AG04450 (cell line): ENCODE results near the gene OSTF1. TPM values are rescaled to one million over a fixed set of nuclear protein-coding genes. Genes with fewer than 3 reads are reported as not detected.

Experiments
- CTCF ChIA-PET: fragments of 300-600, 350-600 bp; formaldehyde crosslinking; extraction: SDS; loops from one replicate; lab custom pipeline; 2022; ENCODE audit warnings: antibody characterized with exemption, inconsistent platforms; lab: Charles Lee
- POLR2A ChIA-PET: fragments of 350-600 bp; formaldehyde crosslinking; extraction: SDS; loops from one replicate; lab custom pipeline; 2021; ENCODE audit warnings: antibody characterized with exemption, inconsistent platforms; lab: Yijun Ruan, JAX
- DNase-seq: peaks from one replicate; pipeline ENCODE4 v3.0.0-alpha.2; 2011; ENCODE audit warnings: low read depth, low spot score
- H3K27ac ChIP-seq: one replicate; pipeline ENCODE4 v1.5.1; 2012; ENCODE audit warnings: low read depth, low read length, control low read depth
- H3K27me3 ChIP-seq: one replicate; pipeline ENCODE4 v1.6.0; 2012; ENCODE audit warnings: low read length; ENCODE audit not compliant: control insufficient read depth, insufficient read depth
- H3K4me3 ChIP-seq: 2 replicates; pipeline ENCODE4 v1.5.1; 2011; ENCODE audit warnings: mild to moderate bottlenecking, low read depth, low read length, control low read depth
- H3K9me3 ChIP-seq: 2 replicates; pipeline ENCODE4 v1.5.1; 2012; ENCODE audit warnings: low read length; ENCODE audit not compliant: control insufficient read depth, insufficient read depth
- polyA plus RNA-seq: library from polyadenylated mRNA; depleted of rRNA; stranded (reverse); fragments of >200 nt; gene quantifications from 2 replicates; pipeline ENCODE4 v1.2.3, GENCODE V29; 2011
- TF ChIP-seq, protein P1 (sequence below): IDR thresholded peaks from 2 replicates; pipeline ENCODE4 v1.5.1; 2011; ENCODE audit warnings: low read depth, low read length, control low read depth, inconsistent platforms

OSTF1 gene
- polyA plus RNA-seq, 1 experiment, result 22.7 TPM

DNA sequence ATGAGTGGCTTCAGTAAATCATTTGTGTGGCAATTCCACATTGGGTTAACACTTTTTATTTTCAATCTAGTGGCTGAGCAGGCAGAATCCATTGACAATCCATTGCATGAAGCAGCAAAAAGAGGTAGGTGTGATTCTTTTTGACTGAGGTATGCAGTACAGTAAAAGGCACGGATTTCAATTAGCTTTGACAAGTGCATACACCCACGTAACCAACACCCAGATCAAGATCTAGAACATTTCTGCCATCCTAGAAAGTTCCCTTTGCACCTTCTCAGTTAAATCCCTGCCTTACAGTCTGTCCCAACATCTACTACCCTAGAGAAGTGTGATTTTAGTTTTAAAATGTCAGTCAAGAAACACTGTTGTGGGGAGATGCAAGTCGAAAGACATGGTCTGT lies 43.4 kb downstream of the OSTF1 start:
- Histone ChIP-seq H3K27me3 (no peaks in the 10 kb centered on the region), H3K9me3 (no peaks in the 10 kb centered on the region), H3K4me3 (no peak overlapping the region), H3K27ac (no peak overlapping the region)
- DNase-seq, result no peak
- CTCF ChIA-PET, result interaction anchor here (1.3 kb wide), 1 partner anchor 179 kb away, joined by 5 read pairs; the partner anchor contains the start of gene C9orf40
- POLR2A ChIA-PET, result no interaction called here
- TF ChIP-seq, protein P1, sequence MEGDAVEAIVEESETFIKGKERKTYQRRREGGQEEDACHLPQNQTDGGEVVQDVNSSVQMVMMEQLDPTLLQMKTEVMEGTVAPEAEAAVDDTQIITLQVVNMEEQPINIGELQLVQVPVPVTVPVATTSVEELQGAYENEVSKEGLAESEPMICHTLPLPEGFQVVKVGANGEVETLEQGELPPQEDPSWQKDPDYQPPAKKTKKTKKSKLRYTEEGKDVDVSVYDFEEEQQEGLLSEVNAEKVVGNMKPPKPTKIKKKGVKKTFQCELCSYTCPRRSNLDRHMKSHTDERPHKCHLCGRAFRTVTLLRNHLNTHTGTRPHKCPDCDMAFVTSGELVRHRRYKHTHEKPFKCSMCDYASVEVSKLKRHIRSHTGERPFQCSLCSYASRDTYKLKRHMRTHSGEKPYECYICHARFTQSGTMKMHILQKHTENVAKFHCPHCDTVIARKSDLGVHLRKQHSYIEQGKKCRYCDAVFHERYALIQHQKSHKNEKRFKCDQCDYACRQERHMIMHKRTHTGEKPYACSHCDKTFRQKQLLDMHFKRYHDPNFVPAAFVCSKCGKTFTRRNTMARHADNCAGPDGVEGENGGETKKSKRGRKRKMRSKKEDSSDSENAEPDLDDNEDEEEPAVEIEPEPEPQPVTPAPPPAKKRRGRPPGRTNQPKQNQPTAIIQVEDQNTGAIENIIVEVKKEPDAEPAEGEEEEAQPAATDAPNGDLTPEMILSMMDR, result no peak

- CTCF ChIA-PET, result interaction anchor here (1.3 kb wide), 1 partner anchor 180 kb away, joined by 5 read pairs; the partner anchor contains the start of gene C9orf40
These were observed 43.9 kb downstream of the OSTF1 start for GRCh38 chr9:75132244-75132643.

DNA sequence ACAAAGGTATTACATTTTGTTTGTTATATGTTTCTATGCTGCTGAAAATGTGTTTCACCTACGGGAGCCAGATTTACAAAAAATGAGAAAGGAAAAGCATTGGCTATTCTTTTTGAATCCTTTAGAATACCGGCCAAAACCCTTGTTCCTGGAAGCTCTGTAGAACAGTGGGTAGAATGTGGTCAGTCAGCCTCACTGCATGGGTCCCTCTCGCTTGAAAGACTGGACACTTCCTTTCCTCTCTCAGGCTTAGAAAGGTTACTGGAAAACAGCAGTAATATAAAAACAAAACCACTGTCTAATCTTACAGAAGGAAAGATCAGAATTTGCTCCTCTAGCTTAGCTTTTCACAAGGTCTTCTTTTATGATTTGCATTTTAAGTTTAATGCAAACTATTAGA lies 45.1 kb downstream of the OSTF1 start:
- no peak overlapping the region for H3K4me3 ChIP-seq
- DNase-seq, result no peak
- H3K9me3 ChIP-seq, result no peaks in the 10 kb centered on the region
- TF ChIP-seq, protein P1, result no peak
- H3K27ac ChIP-seq, result no peak overlapping the region
- CTCF ChIA-PET, result interaction anchor here (0.8 kb wide), 1 partner anchor 15 kb away, joined by 3 read pairs; no protein-coding TSS in a partner anchor
- POLR2A ChIA-PET, result no interaction called here
- no peaks in the 10 kb centered on the region for H3K27me3 ChIP-seq

More at GRCh38 chr9:75132244-75132643, 43.9 kb downstream of the OSTF1 start:
- H3K27ac ChIP-seq, result no peak overlapping the region
- no peak overlapping the region for H3K4me3 ChIP-seq
- H3K27me3 ChIP-seq, result no peaks in the 10 kb centered on the region
- TF ChIP-seq, protein P1, result no peak
- no peak for DNase-seq
- POLR2A ChIA-PET, result no interaction called here
- H3K9me3 ChIP-seq, result no peaks in the 10 kb centered on the region

GRCh38 chr9:75134495-75134894 lies 46.2 kb downstream of the OSTF1 start:
- ChIA-PET POLR2A (no interaction called here), CTCF (no interaction called here)
- Histone ChIP-seq H3K9me3 (no peaks in the 10 kb centered on the region), H3K27me3 (no peaks in the 10 kb centered on the region), H3K4me3 (no peak overlapping the region), H3K27ac (no peak overlapping the region)
- TF ChIP-seq, protein P1, result no peak
- DNase-seq, result no peak

- POLR2A ChIA-PET, result no interaction called here
- Histone ChIP-seq H3K27ac (no peak overlapping the region), H3K4me3 (no peak overlapping the region), H3K9me3 (no peaks in the 10 kb centered on the region), H3K27me3 (no peaks in the 10 kb centered on the region)
- TF ChIP-seq, protein P1, result no peak
- CTCF ChIA-PET, result no interaction called here
- DNase-seq, result no peak
These were observed 50.1 kb downstream of the OSTF1 start for GRCh38 chr9:75138260-75139040.
